Activated CD4-positive, alpha-beta T cell treated with anti-CD3 and anti-CD28 coated beads, Interleukin-2, amount 10 ng/mL, durations not matched to agents 24 days and 14 days (primary cell): Measurements from ENCODE around the gene NPIPA5. TPM values are rescaled to one million over a fixed set of nuclear protein-coding genes. Genes with fewer than 3 reads are reported as not detected.
"Not testable (repeated sequence)": the region's sequence is repeated elsewhere in the genome, so short reads cannot be mapped to it uniquely, and the experiment has no call there.

ENCODE experiments used
- DNase-seq: peaks from one replicate; pipeline ENCODE4 v3.0.0; 2022
- H3K27ac Mint-ChIP-seq: one replicate; pipeline ENCODE4 v1.8.0; 2022; ENCODE audit warnings: mild to moderate bottlenecking, mixed read lengths
- H3K27me3 Mint-ChIP-seq: one replicate; pipeline ENCODE4 v1.8.0; 2022; ENCODE audit warnings: mixed read lengths
- H3K36me3 Mint-ChIP-seq: one replicate; pipeline ENCODE4 v1.8.0; 2022; ENCODE audit warnings: low read depth, mild to moderate bottlenecking, mixed read lengths
- H3K4me1 Mint-ChIP-seq: one replicate; pipeline ENCODE4 v1.8.0; 2021; ENCODE audit warnings: mixed read lengths
- H3K4me3 Mint-ChIP-seq: one replicate; pipeline ENCODE4 v1.8.0; 2022; ENCODE audit warnings: mild to moderate bottlenecking, moderate library complexity, mixed read lengths
- H3K9me3 Mint-ChIP-seq: one replicate; pipeline ENCODE4 v1.8.0; 2021; ENCODE audit warnings: mixed read lengths
- intact Hi-C: fragments of 100-400 bp; cut with micrococcal nuclease; formaldehyde crosslinking; loops from one replicate; pipeline ENCODE4 v1.15.1; 2023
- total RNA-seq: library from RNA; stranded (reverse); gene quantifications from 2 replicates; pipeline ENCODE4 v1.2.3, GENCODE V29; 2022

Gene NPIPA5
- total RNA-seq, result 11.8 and 12.9 TPM in 2 replicates

DNA sequence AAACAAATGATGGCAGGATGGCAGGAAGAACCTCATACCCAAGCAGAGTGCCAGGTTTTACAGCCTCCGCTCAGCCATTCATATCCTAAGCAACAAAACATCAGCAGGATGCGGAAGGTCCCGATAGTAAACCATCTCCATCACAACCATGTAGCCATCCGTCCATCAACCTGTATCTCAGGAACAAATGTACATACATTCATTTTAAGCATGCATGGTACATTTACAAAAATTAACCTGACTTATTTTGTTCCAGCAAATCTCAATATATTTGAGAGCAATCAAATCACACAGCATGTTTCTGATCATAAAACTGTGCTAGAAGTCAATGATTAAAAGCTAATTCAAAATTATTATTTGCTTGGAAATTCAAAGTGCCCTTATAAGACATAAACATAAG, at the start of gene NPIPA5:
Gene NPIPA5 (minus strand): TSS at position 101 of the 400 bp plus-strand sequence. CDS start 0 bp downstream, at position 101.
- H3K4me3 Mint-ChIP-seq, DNase-seq, H3K36me3 Mint-ChIP-seq: not testable (repeated sequence)

DNA sequence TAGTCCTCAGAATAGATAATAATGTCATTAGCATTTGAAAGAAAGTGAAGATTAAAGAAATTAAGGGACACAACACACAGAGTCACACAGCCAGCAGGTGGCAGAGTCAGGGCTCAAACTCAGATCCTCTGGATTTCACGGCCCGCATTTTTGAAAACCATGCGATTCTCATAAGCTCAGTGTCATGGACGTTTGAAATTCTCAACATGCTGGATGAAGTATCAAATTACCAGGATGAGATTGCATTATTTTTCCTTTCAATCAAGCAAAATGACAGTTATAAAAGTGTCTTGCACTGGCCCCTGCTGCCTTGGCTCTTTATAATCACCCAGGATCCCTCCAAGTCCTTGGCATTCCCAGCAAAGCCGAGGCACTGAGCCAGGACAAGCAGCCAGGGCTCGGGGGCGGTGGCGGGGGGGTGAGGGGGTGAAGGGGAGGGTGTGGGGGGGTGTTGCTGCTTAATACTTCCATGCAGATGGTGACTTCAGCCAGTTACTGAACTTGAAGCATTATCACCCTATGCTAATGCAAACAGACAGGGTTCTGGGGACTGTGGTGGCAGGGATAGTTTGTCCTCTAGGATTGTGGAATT, 49.6 kb upstream of the NPIPA5 start:
- no peak overlapping the region for H3K27ac Mint-ChIP-seq
- intact Hi-C loops, result loop anchor here (1.0 to 2.0 kb wide), 4 partner anchors 37 to 277 kb away; no protein-coding TSS in a partner anchor
- peaks cover 5% of the 10 kb centered on the region for H3K27me3 Mint-ChIP-seq
- H3K4me1 Mint-ChIP-seq, result peaks cover 2% of the 10 kb centered on the region
- DNase-seq, result peak; percentile 83
- H3K9me3 Mint-ChIP-seq, result no peaks in the 10 kb centered on the region
- no peak overlapping the region for H3K4me3 Mint-ChIP-seq
- H3K36me3 Mint-ChIP-seq, result no peaks in the 10 kb centered on the region

More for the DNA sequence above, at the start of gene NPIPA5:
- intact Hi-C loops, H3K27ac Mint-ChIP-seq, H3K9me3 Mint-ChIP-seq, H3K4me1 Mint-ChIP-seq, H3K27me3 Mint-ChIP-seq: not testable (repeated sequence)

DNA sequence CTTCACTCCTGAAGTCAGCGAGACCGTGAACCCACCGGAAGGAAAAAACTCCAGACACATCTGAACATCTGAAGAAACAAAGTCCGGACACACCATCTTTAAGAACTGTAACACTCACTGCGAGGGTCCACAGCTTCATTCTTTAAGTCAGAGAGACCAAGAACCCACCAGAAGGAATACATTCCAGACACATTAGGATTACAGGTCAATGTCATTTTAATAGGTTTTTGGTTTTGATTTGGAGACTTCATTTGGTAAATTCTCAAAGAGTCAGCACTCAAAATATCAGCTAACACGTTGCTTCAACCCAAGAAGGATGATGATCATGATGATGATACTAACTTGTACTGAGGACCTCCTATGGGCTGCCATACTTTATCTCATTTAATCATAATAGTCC, 48.7 kb upstream of the NPIPA5 start:
- intact Hi-C loops, result loop anchor here (1.0 kb wide), 3 partner anchors 83 to 278 kb away; no protein-coding TSS in a partner anchor
- DNase-seq, result no peak
- no peaks in the 10 kb centered on the region for H3K36me3 Mint-ChIP-seq
- no peaks in the 10 kb centered on the region for H3K9me3 Mint-ChIP-seq
- H3K27me3 Mint-ChIP-seq, result peaks cover 5% of the 10 kb centered on the region
- no peak overlapping the region for H3K4me3 Mint-ChIP-seq
- no peak overlapping the region for H3K27ac Mint-ChIP-seq
- peaks cover 2% of the 10 kb centered on the region for H3K4me1 Mint-ChIP-seq

DNA sequence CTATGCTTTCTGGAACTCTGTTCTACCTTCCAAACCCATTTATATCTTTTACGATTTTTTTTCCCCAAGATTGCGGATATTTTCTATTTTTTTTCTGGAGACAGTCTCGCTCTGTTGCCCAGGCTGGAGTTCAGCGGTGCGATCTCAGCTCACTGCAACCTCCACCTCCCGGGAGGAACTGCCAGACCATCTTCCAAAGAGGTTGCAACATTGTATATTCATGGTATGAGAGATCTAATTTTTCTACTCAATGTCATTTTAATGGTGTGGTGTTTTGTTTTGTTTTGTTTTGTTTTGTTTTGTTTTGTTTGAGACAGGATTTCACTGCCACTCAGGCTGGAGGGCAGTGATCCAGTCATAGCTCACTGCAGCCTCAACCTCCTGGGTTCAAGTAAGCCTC, 47.8 kb upstream of the NPIPA5 start:
- intact Hi-C loops, result no loop called here
- Mint-ChIP-seq H3K4me1 (peaks cover 2% of the 10 kb centered on the region), H3K4me3 (no peak overlapping the region), H3K9me3 (no peaks in the 10 kb centered on the region), H3K27me3 (peaks cover 5% of the 10 kb centered on the region), H3K36me3 (no peaks in the 10 kb centered on the region), H3K27ac (no peak overlapping the region)
- DNase-seq, result no peak

DNA sequence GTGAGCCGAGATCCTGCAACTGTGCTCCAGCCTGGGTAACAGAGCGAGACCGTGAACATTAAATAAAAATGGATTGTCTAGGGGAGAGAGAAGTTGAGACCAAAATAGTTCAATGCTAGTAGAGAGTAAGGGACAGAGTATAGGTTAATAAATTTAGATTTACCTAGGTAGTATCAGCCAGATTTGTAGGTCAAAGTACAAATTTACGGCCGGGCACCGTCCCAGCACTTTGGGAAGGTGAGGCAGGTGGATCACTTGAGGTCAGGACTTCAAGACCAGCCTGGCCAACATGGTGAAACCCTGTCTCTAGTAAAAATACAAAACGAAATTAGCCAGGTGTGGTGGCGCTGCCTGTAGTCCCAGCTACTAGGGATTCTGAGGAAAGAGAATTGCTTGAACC, 44.1 kb upstream of the NPIPA5 start:
- no peaks in the 10 kb centered on the region for H3K4me1 Mint-ChIP-seq
- H3K27me3 Mint-ChIP-seq, result peaks cover 5% of the 10 kb centered on the region
- no peak overlapping the region for H3K4me3 Mint-ChIP-seq
- H3K9me3 Mint-ChIP-seq, result no peaks in the 10 kb centered on the region
- H3K36me3 Mint-ChIP-seq, result no peaks in the 10 kb centered on the region
- H3K27ac Mint-ChIP-seq, result no peak overlapping the region
- no peak for DNase-seq
- intact Hi-C loops, result no loop called here

DNA sequence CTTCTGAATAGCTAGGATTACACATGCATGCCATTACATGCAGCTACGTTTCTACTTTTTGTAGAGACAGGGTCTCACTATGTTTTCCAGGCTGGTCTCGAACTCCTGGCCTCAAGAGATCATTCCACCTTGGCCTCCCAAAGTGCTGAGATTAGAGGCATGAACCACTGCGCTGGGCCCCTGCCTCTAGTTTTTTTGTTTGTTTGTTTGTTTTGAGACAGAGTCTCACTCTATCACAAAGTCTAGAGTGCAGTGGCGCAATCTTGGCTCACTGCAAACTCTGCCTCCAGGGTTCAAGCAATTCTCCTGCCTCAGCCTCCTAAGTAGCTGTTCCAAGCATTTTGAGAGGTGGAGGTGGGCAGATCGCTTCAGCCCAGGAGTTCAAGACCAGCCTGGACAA, 43.6 kb upstream of the NPIPA5 start:
- H3K4me1 Mint-ChIP-seq, H3K27ac Mint-ChIP-seq, H3K9me3 Mint-ChIP-seq, H3K27me3 Mint-ChIP-seq, H3K4me3 Mint-ChIP-seq, intact Hi-C loops, H3K36me3 Mint-ChIP-seq, DNase-seq: not testable (repeated sequence)

DNA sequence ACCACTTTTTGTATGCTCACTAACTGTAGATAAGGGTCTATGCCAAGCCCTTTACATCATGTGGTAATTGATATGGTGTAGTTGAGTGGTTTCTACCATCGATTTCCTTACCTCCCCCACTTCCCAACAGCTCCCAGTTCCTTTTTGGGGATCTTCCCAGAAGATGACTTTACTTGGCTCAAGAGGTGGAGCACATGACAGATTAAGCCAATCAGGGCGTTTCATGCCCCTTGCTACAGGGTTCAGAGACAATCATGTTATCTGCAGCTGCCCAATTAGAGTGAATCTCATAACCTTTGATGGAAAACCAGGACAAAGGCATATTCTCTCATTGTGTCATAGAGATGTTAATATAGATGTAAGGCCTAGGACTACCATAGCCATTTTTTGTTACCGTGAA, 40.1 kb upstream of the NPIPA5 start:
- Mint-ChIP-seq H3K27ac (no peak overlapping the region), H3K4me3 (no peak overlapping the region), H3K4me1 (no peaks in the 10 kb centered on the region), H3K36me3 (no peaks in the 10 kb centered on the region), H3K27me3 (peaks cover 4% of the 10 kb centered on the region), H3K9me3 (no peaks in the 10 kb centered on the region)
- intact Hi-C loops, result no loop called here
- no peak for DNase-seq

DNA sequence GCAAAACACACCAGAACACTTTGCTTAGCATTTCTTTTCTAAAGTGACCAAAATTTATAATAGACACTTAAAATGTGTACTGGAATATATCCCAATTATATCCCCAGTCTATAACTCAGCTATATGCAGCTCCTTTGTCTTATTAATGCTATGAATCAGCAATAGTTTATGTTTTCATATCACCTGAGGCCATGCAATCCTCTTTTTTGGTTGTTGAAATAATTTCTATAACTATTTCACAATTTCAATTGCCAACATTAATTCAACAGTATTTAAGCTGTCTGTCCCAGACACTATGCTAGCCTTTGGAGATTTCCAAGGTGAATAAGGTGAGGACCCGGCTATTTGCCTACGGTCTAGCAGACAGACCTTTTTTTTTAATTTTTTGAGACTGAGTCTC, 39.1 kb upstream of the NPIPA5 start:
- H3K36me3 Mint-ChIP-seq, result no peaks in the 10 kb centered on the region
- peaks cover 2% of the 10 kb centered on the region for H3K27me3 Mint-ChIP-seq
- no peak for DNase-seq
- H3K9me3 Mint-ChIP-seq, result no peaks in the 10 kb centered on the region
- H3K4me3 Mint-ChIP-seq, result no peak overlapping the region
- H3K27ac Mint-ChIP-seq, result no peak overlapping the region
- H3K4me1 Mint-ChIP-seq, result no peaks in the 10 kb centered on the region
- intact Hi-C loops, result no loop called here

DNA sequence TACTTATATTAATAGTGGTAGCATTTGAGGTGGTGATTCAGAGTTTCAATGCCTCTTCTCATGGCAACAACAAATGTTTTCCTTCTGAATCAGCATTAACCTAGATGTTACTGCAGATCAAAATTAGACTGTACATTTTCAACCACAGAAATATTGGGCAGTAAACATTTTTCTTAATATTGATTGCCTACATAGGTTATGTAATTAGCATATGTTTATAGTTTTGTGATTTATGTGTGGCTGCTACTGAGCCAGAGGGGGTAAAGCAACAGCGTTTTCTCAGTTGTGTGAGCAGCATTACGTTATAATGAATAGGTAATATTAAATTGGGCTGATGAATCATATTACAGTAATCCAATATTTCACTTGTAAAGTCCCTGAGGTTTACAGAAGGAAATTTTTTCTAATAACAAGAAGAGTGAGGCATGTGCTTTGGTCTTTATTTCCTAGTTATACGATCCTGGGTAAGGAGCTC, 37.5 kb upstream of the NPIPA5 start:
- Mint-ChIP-seq H3K27ac (no peak overlapping the region), H3K27me3 (peaks cover 2% of the 10 kb centered on the region), H3K36me3 (no peaks in the 10 kb centered on the region), H3K4me3 (no peak overlapping the region), H3K4me1 (no peaks in the 10 kb centered on the region), H3K9me3 (no peaks in the 10 kb centered on the region)
- DNase-seq, result no peak
- intact Hi-C loops, result no loop called here

DNA sequence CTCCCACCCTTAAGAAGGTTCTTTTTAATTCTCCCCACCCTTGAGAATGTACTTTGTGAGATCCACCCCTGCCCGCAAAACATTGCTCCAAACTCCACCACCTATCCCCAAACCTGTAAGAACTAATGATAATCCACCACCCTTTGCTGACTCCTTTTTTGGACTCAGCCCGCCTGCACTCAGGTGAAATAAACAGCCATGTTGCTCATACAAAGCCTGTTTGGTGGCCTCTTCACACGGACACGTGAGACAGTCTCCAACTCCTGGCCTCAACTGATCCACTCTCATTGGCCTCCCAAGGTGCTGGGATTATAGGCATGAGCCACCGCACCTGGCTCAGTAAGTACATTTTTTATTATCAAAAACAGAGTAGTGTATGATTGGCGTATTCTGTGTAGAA, 31.4 kb upstream of the NPIPA5 start:
- H3K27me3 Mint-ChIP-seq, H3K27ac Mint-ChIP-seq, H3K4me1 Mint-ChIP-seq, H3K9me3 Mint-ChIP-seq, intact Hi-C loops, H3K36me3 Mint-ChIP-seq, H3K4me3 Mint-ChIP-seq, DNase-seq: not testable (repeated sequence)

DNA sequence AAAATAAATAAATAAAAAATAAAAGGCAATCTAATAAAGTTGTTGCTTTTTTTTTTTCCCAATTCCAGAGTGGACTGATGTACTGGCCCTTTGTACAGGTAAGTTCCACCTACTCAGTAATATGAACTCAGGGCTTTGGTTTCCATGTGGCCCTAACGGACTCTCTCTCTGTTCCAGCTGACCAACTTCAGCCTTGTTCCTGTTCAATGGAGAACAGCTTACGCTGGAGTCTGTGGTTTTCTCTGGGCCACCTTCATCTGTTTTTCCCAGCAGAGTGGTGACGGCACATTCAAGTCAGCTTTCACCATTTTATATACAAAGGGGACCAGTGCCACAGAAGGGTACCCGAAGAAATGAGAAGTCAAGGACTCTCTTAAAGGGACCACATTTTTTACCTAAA, 29.7 kb upstream of the NPIPA5 start:
- H3K4me3 Mint-ChIP-seq, H3K4me1 Mint-ChIP-seq, DNase-seq, H3K27ac Mint-ChIP-seq, H3K9me3 Mint-ChIP-seq, H3K27me3 Mint-ChIP-seq, H3K36me3 Mint-ChIP-seq, intact Hi-C loops: not testable (repeated sequence)

DNA sequence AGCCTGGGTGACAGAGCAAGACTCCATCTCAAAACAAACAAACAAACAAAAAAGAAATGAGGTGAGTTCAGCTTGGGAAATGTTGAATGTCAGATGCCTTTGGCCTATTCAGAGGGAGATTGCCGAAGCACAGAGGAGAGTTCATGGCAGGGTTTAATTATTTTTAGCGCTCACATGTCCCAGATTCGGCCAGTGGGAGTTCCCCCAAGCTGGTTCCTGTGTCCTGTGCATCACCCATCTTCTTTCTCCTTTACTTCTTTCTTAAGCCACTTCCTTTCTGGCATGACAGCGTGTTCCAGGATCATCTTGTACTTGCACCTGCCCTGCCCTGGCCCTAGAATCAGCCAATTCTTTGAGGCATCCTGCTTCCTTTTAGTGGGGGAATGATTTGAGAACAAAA, 26.7 kb upstream of the NPIPA5 start:
- no peak overlapping the region for H3K4me3 Mint-ChIP-seq
- no peaks in the 10 kb centered on the region for H3K4me1 Mint-ChIP-seq
- intact Hi-C loops, result no loop called here
- no peaks in the 10 kb centered on the region for H3K36me3 Mint-ChIP-seq
- DNase-seq, result no peak
- no peaks in the 10 kb centered on the region for H3K9me3 Mint-ChIP-seq
- peaks cover 1% of the 10 kb centered on the region for H3K27me3 Mint-ChIP-seq
- H3K27ac Mint-ChIP-seq, result no peak overlapping the region

DNA sequence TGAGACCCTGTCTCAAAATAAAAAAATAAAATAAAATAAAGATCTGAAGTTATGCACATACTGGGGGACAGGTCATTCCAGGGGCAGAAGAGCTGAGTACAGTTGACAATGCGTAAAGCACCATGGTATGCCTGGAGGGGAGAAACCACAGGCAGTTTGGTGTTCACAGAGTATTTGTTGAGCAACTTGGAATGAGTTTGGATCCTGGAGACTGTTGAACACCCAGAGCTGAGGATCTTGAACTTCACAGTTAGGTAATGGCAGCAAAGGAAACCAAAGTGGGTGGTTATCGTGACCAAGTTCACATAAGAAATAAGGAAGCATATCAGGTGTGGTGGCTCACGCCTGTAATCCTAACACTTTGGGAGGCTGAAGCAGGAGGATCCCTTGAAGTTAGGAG, 26.0 kb upstream of the NPIPA5 start:
- H3K4me1 Mint-ChIP-seq, intact Hi-C loops, DNase-seq, H3K36me3 Mint-ChIP-seq, H3K27ac Mint-ChIP-seq, H3K27me3 Mint-ChIP-seq, H3K9me3 Mint-ChIP-seq, H3K4me3 Mint-ChIP-seq: not testable (repeated sequence)

DNA sequence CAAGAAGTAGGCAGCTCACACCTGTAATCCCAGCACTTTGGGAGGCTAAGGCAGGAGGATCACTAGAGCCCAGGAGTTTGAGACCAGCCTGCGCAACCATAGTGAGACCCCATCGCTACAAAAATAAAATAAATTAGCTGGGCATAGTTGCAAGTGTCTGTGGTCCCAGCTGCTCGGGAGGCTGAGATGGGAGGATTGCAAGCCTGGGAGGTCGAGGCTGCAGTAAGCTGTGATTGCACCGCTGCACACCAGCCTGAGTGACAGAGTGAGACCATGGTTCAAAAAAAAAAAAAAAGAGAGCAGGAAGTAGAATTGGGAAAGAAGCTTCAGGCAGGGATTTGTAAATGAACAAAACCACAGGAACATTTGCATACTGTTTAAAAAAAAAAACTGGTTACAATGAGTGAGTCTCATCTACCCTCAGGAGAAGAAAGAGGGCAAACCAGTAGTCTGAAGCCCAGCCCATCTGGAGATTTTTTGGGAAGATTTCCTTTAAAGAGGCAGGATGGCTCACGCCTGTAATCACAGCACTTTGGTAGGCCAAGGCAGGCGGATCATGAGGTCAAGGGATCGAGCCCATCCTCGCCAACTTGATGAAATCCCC, 25.4 kb upstream of the NPIPA5 start:
- no peaks in the 10 kb centered on the region for H3K36me3 Mint-ChIP-seq
- no peak overlapping the region for H3K4me3 Mint-ChIP-seq
- no peak overlapping the region for H3K27ac Mint-ChIP-seq
- no peaks in the 10 kb centered on the region for H3K9me3 Mint-ChIP-seq
- peaks cover 4% of the 10 kb centered on the region for H3K27me3 Mint-ChIP-seq
- intact Hi-C loops, result no loop called here
- H3K4me1 Mint-ChIP-seq, result no peaks in the 10 kb centered on the region
- no peak for DNase-seq

DNA sequence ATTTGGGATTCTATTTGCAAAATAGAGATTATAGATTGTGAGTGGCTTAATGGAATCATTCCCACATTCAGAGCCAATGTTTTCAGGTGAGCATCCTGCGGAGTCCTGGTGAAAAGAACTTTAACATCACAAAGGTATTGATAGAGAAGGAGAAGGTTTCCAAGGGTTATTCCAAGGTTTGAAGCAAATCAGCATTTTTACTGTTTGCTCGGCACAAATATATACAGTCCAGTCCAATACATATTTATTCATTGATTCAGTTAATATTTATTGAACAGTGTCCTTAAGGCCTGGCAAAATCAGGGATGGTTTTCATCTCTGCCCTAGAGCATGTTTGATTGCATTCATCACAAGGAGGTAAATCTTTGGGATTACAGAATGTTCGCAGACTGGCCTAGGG, 23.9 kb upstream of the NPIPA5 start:
- Mint-ChIP-seq H3K4me3 (no peak overlapping the region), H3K9me3 (no peaks in the 10 kb centered on the region), H3K27ac (no peak overlapping the region)

More for the DNA sequence above, 23.9 kb upstream of the NPIPA5 start:
- intact Hi-C loops, result no loop called here
- Mint-ChIP-seq H3K27me3 (peaks cover 9% of the 10 kb centered on the region), H3K36me3 (no peaks in the 10 kb centered on the region), H3K4me1 (no peaks in the 10 kb centered on the region)
- DNase-seq, result no peak
